Body of pancreas (tissue), 4 donors: ENCODE data around the gene IKZF2.

ENCODE experiments used
- CTCF ChIP-seq, 7 experiments: fragments of 450-650 bp in 4 of 7; fragments of 200-600 bp in 3 of 7; sonication (generic) in 3 of 7; IDR thresholded peaks; one replicate each; pipeline ENCODE4 v1.5.1; 2016 to 2019; ENCODE audit warnings: antibody characterized with exemption in 7 of 7
- POLR2A ChIP-seq, 3 donors: fragments of 450-650 bp; IDR thresholded peaks; one replicate each; pipeline ENCODE4 v1.6.1; 2016; ENCODE audit warnings: antibody characterized with exemption in 3 of 3, mild to moderate bottlenecking in 2 of 3

GRCh38 chr2:213086571-213086970 lies 64.8 kb downstream of the IKZF2 start:
- TF ChIP-seq POLR2A (IDR thresholded peaks at IDR 0.05): no peak
- TF ChIP-seq CTCF (IDR thresholded peaks at IDR 0.05): no peak
